ENCODE data around the gene ZDHHC7. TPM values are rescaled to one million over a fixed set of nuclear protein-coding genes. Genes with fewer than 3 reads are reported as not detected.

Gene ZDHHC7
- total RNA-seq, 1 donor from 2014 or later, result 79.7 TPM

DNA sequence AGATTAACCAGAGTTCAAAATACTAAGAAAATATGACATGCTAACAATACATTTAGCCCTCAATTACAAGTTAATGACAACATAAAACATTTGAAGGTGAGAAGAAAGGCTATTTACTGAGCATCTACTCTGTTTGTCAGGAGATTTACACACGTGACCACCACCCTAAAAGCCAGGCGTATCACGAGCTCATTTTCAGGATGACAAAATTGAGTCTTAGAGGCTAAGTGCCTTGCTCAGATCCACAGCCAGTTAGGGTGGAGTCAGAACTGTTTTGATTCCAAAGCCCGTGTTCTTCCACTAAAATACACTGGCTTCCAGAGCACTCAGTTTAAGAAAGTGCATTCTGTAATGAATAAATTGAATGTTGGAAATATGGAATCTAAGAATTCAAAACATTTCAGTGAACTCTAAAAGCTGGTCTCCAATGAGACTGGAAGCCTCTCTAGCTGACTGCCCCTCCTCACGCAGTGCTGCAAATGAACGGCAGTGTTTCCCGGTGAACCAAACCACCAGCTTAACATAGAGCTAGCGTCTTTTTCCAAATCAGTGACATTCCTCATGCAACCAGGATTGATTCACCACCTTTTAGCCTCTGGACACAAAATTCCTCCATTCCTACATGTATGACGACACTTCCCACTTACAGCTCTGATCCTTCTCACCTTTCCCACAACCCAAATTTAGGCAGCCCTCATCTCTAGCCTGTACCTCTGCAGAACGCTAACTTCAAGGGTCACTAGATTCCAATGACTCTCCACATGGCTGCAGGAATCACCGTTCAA is 5.9 kb downstream of the ZDHHC7 start:
- peaks cover 6% of the 10 kb centered on the region for H3K36me3 ChIP-seq
- no peak for DNase-seq
- no peaks in the 10 kb centered on the region for H3K27me3 ChIP-seq
- no peaks in the 10 kb centered on the region for H3K9me3 ChIP-seq
- no peak overlapping the region for H3K4me3 ChIP-seq
- TF ChIP-seq, protein P1, sequence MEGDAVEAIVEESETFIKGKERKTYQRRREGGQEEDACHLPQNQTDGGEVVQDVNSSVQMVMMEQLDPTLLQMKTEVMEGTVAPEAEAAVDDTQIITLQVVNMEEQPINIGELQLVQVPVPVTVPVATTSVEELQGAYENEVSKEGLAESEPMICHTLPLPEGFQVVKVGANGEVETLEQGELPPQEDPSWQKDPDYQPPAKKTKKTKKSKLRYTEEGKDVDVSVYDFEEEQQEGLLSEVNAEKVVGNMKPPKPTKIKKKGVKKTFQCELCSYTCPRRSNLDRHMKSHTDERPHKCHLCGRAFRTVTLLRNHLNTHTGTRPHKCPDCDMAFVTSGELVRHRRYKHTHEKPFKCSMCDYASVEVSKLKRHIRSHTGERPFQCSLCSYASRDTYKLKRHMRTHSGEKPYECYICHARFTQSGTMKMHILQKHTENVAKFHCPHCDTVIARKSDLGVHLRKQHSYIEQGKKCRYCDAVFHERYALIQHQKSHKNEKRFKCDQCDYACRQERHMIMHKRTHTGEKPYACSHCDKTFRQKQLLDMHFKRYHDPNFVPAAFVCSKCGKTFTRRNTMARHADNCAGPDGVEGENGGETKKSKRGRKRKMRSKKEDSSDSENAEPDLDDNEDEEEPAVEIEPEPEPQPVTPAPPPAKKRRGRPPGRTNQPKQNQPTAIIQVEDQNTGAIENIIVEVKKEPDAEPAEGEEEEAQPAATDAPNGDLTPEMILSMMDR (IDR thresholded peaks at IDR 0.05), result no peak
- peaks cover 89% of the 10 kb centered on the region for H3K4me1 ChIP-seq
- intact Hi-C loops (cut with DNase I), result no loop called here
- H3K27ac ChIP-seq, result peak overlapping the region; percentile 71
- ATAC-seq, result peak; percentile 28

DNA sequence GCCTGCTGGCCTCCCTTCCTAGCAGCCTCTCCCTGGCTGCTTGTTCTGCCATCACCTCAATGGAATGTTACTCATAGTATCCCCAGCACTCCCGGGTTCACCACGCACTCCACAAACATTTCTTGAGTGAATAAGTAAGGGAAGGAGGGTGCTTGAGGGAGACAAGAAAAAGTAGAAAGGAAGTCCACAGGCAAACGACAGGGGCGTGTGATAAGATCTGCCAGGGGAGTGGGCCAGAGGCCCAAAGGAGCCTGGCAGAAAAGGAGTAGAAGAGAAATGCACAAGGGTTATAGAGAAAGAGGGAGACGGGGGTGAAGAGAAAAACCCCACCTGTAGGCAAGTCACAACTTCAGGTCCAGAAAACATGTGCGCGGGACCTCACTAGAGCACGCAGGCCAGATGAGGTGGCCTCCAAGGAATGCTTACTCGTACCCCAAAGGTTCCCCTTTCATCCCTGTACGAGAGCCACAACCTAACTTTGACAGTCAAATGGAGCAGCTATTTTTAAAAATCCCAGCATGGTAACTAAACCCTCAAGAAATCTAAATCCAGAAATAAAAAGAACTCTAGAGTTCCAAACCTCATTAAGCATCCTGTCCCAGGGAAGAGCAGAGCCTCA is 6.6 kb downstream of the ZDHHC7 start:
- no peak overlapping the region for H3K4me3 ChIP-seq
- DNase-seq, result peak; percentile 70

DNA sequence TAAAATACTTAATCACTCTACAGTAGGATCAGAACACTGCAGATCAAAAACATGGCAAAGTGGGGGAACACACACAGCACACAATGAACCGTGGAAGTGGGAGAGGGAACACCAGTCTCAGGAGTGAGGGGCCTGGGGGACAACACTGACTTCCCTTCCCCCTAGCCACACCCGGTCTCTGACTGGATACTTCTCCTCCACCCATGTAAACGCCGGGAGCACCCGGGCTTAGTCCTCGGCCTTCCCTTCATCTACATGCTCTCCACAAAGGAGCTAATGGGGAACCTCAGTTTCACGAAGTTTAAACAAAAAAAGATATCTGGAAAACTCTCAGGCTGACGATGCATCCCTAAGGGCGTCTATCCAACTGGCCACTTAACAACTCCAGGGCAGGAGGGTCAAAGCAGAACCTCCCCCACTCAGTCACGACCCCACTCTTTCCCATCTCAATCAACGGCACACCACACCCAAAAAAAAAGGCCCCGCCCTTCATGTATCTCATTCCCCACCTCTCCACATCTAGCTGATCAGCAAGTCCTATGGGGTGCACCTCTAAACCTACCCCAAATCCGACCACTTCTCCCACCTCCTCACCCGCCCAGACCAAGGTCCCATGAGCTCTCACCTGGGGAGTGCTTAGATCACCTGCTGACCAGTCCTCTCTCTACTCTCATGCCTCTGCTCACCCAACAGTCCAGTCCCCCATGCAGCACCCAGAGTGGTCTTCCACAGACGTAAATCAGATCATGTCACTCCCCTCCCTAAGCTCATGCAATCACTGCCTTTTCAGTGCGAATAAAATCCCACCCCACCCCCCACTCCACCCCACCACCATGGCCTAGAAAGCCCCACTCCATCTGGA is 7.4 kb downstream of the ZDHHC7 start:
- DNase-seq (no peak), ATAC-seq (peak; percentile 25)
- intact Hi-C loops (cut with DNase I), result no loop called here
- Histone ChIP-seq H3K4me3 (peak overlapping the region; percentile 11), H3K36me3 (peaks cover 15% of the 10 kb centered on the region), H3K9me3 (no peaks in the 10 kb centered on the region), H3K4me1 (peaks cover 86% of the 10 kb centered on the region), H3K27ac (peak overlapping the region; percentile 71), H3K27me3 (no peaks in the 10 kb centered on the region)
- TF ChIP-seq, protein P1 (IDR thresholded peaks at IDR 0.05), result no peak

More for the DNA sequence above, 6.6 kb downstream of the ZDHHC7 start:
- TF ChIP-seq, protein P1 (IDR thresholded peaks at IDR 0.05), result no peak
- H3K9me3 ChIP-seq, result no peaks in the 10 kb centered on the region
- peaks cover 10% of the 10 kb centered on the region for H3K36me3 ChIP-seq
- peak overlapping the region; percentile 71 for H3K27ac ChIP-seq
- intact Hi-C loops (cut with DNase I), result no loop called here
- no peaks in the 10 kb centered on the region for H3K27me3 ChIP-seq
- H3K4me1 ChIP-seq, result peaks cover 85% of the 10 kb centered on the region
- peak; percentile 84 for ATAC-seq

DNA sequence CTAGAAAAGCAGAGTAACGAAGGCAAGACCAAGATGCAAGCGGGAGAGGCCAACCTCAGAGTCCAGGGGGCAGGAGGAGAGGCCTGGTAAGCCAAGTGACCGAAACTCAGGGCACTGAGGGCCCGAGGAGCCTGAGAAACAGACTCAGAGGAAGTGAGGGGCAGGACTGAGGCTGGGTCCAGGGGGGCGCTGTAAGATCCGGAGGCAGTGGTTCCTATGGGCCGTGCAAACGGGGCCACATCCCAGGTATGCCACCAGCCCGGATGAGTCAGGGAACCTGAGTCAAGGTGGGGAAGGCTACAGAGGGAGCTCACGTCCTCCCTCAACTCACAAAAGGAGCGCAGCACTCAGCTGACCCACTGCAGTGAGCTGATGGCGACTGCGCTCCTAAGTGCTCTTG is 8.3 kb downstream of the ZDHHC7 start:
- peak overlapping the region; percentile 11 for H3K4me3 ChIP-seq
- no peaks in the 10 kb centered on the region for H3K27me3 ChIP-seq
- DNase-seq (no peak), ATAC-seq (no peak)
- intact Hi-C loops (cut with DNase I), result no loop called here
- no peaks in the 10 kb centered on the region for H3K9me3 ChIP-seq
- peaks cover 77% of the 10 kb centered on the region for H3K4me1 ChIP-seq
- H3K36me3 ChIP-seq, result peaks cover 15% of the 10 kb centered on the region
- H3K27ac ChIP-seq, result peak overlapping the region; percentile 71
- TF ChIP-seq, protein P1 (IDR thresholded peaks at IDR 0.05), result no peak

DNA sequence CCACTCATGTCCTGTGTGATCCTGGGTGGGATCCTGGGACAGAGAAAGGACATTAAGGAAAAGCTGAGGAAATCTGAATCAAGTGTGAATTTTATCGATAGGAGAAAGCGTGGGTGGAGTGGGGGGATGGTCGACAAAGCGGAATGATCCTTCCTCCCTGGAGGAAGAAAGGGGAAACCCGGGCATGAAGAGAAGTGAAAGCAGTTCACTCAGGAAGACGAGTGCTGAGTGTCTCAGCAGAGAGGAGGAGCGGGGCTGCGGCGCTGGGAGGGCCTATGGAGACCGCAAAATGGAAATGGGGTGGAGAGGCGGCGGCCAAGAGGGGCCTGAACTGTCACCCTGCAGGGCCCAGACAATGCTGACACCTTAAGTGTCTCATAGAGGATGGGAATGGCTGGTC is 8.7 kb downstream of the ZDHHC7 start:
- Histone ChIP-seq H3K36me3 (peaks cover 15% of the 10 kb centered on the region), H3K4me3 (no peak overlapping the region), H3K9me3 (no peaks in the 10 kb centered on the region), H3K27me3 (no peaks in the 10 kb centered on the region), H3K27ac (peak overlapping the region; percentile 71), H3K4me1 (peaks cover 73% of the 10 kb centered on the region)
- TF ChIP-seq, protein P1 (IDR thresholded peaks at IDR 0.05), result no peak
- DNase-seq (peak; percentile 78), ATAC-seq (peak; percentile 69)
- intact Hi-C loops (cut with DNase I), result no loop called here

Data from upper lobe of right lung (tissue), 1 donor.